ENCODE measurements around the gene CPNE1.
"Not testable (repeated sequence)": the region's sequence is repeated elsewhere in the genome, so short reads cannot be mapped to it uniquely, and the experiment has no call there.

The CPNE1 gene

GRCh38 chr20:35697696-35698297 lies 33.1 kb upstream of the CPNE1 start:
- DNase-seq, result no peak

DNA sequence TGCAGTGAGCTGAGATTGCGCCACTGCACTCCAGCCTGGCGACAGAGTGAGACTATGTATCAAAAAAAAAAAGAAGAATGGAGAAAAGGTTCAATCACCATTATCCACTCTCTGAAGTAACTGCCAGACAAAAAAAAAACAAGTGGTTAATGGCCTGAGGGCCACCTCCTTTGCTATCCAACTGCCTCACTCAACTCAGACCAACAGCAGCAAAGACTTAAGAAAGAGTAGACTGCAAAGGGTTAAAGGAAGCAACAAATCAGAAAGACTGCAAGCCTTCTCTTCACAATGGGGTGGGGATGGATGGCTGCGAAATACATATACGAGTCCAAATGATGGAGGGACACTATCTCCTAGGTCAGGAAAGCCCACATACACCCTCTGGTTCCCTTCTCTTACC lies 31.3 kb upstream of the CPNE1 start:
- DNase-seq, result no peak

DNA sequence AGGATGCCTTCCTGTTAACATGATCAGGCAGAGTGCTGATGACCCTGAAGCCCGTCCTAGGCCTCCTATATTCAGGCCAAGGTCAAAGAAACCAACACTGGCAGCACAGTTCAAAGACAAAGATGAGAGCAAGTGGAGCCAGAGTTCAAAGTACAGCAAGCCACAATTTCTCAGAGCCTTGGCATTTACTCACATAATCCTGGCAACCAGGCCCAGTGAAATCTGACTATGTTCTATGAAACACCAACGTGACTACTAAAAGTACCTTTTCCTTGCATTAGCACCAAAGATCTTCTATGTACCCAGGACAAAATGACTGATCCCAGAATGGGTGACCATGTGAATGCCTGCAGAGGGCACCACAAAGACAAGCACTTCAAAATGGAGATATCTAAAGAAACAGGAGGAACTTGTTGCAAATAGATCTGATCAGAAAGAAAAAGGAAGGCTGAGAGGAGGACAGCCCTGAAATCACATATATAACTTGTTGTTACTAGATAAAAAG lies 30.6 kb upstream of the CPNE1 start:
- DNase-seq, result no peak

DNA sequence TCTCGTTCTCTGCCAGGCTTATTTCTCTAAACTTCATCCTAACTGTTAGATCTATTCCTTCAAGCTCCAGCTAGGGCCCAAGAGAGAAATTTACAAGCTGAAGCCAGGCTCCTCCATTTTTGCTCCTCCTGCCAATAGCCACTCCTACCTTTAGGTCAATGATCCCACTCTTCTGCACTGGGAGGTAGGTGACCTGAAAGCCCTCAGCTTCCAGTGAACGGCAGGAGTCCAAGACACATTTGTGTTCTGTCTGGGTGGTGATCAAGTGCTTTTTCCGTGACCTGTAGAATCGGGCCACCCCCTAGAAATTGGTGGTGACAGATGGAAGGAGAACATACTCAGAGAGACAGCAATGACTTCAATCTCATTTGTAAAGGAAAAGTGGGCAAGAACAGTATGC lies 25.6 kb upstream of the CPNE1 start:
- DNase-seq, result no peak

- DNase-seq, result not testable (repeated sequence)
Observed at GRCh38 chr20:35686872-35687271, 22.2 kb upstream of the CPNE1 start.

GRCh38 chr20:35685368-35685767 lies 20.7 kb upstream of the CPNE1 start:
- DNase-seq, result not testable (repeated sequence)

GRCh38 chr20:35681960-35682359 lies 17.3 kb upstream of the CPNE1 start:
- no peak for DNase-seq

DNA sequence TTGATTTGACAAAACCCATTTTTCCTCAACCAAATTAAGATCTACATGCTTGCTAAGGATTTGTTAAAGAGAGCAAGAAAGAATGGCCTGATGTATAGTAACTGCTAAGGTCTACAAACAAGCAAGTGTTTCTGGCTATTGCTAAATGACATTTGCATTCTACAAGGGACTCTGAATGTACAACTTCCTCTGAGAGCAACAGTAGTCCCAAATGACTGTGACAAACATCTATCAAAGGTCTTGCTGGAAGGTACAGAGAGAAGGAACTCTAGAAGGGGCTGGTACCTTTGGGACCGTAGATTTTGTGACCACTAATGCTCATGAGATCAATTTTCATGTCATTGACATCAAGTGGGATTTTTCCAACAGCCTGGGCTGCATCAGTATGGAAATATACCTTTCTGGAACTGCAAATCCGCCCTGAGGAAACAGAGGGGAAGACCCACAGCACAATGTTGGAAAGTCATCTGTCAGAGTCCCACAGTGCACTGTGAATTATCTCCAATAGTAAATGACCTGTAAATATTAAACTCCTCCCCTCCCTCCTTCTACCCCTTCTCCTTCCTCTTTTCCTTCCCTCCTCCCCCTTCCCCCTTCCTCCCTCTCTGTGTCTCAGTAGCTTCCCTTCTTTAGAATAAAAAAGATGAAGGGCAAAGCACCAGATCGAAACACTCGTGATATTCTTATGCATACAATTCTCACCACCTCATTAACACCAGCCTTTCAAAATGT lies 15.9 kb upstream of the CPNE1 start:
- no peak for DNase-seq

- DNase-seq, result no peak
Observed at GRCh38 chr20:35674921-35675320, 10.2 kb upstream of the CPNE1 start.

- DNase-seq, result no peak
Observed at GRCh38 chr20:35673884-35674283, 9.2 kb upstream of the CPNE1 start.

GRCh38 chr20:35669681-35670080 lies 5.0 kb upstream of the CPNE1 start:
- no peak for DNase-seq

DNA sequence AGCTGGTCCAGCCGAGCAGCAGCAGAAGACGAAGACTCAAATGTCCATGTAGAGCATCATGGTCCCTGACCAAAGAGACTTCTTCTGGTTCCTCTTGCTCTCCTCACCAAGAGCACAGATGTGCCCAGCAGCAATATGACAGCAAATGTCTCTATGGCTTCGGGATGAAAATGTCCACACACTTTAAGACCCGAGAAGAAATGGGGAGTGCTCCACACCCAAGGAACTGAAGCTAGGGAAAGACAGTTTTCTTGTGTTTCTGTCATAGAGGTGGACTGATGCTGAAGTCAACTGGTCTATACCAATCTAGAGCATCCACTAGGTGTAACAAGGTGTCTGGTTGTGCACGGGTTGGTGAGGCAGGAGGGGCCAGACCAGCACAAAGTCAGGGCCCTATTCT lies 4.5 kb upstream of the CPNE1 start:
- DNase-seq, result no peak

- DNase-seq, result no peak
Observed at GRCh38 chr20:35665949-35666288, 1.2 kb upstream of the CPNE1 start.

DNA sequence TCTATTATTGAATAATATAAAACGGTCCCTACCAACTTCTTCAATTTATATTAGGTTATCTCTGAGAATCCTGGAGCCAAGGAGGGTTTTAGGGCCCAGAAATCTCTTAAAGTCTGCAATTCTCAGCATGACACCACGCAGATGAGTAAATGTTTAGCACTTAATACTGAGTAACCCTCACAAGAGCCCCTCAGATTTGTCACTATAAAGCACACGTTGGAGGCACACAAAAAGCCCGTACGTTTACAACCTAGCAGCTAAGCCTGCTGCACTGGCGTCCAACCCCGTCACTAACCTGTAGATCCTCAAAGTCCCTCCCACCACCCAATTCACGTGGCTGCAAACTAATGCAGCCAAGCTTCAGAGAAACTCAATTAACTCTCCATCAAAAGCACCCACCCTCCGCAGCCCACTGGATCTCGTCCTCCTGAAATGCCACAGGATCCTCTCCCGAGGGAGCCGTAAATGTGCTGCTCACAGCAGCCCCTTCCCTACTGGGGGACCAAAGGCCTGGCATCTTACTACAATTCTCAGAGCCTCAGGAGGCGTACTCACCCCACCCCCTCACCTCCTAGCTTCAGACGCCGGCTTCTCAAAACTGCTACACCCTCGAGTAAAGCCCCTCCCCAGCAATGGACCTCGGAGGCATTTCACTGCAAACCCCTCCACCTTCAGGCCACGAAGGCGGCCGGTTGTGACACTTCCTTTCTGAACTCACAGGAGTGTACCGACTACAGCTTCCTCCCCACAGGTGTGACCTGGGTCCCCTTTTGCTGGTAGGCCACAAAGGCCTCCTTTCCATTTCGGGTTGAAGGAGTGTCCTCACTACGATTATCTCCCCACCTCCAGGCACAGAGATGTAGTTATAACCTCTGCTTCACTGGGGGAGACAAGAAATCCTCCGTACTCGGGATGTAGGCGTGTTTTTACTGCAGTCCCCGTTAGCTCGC lies 909 bp downstream of the CPNE1 start:
- peak; percentile 33 to 80 (median 60) for DNase-seq

DNA sequence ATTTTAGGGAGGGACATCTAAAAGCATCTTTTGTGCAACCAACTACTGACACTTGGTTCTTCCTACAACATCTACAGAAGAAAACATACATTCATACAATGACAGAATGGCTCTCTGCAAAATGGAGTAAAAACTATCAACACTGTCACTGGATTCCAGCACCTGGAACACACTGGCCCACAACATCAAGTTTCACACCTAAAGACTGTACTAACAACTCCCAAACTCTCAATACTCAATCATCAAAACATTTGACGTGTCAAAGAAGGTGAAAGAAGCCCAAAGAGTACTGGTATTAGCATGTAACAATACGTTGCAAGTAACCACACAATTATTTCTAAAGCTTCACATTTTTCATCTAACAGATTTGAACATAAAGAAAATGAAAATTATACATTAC lies 2.1 kb downstream of the CPNE1 start:
- DNase-seq, result peak in 1 of 5 experiments; percentile 53

- no peak for DNase-seq
Observed at GRCh38 chr20:35661908-35662307, 2.8 kb downstream of the CPNE1 start.

DNA sequence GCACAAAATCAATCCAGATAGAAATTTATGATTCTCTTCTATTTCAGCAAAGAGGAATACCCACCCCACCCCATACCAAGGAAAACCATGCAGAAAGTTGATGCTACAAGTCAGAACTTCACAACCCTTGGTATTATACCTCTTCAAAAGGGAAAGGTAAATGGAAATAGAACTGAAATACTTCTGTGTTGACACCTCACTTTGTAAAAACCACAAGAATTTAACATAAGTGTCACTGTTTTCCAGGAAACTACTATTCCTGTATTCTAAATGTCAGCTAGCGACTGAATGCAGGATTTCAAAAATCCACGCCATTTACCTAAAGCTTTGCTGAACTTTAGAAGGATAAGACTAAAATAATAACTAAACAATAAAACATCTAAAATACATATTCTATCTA lies 3.6 kb downstream of the CPNE1 start:
- peak in 1 of 5 experiments; percentile 22 for DNase-seq

- DNase-seq, result peak in 1 of 5 experiments; percentile 16
Observed at GRCh38 chr20:35660122-35660937, 4.4 kb downstream of the CPNE1 start.

- peak in 1 of 5 experiments; percentile 32 for DNase-seq
Observed at GRCh38 chr20:35657271-35657670, 7.4 kb downstream of the CPNE1 start.

GRCh38 chr20:35654415-35654814 lies 10.3 kb downstream of the CPNE1 start:
- DNase-seq, result no peak

GRCh38 chr20:35653893-35654292 lies 10.8 kb downstream of the CPNE1 start:
- no peak for DNase-seq

DNA sequence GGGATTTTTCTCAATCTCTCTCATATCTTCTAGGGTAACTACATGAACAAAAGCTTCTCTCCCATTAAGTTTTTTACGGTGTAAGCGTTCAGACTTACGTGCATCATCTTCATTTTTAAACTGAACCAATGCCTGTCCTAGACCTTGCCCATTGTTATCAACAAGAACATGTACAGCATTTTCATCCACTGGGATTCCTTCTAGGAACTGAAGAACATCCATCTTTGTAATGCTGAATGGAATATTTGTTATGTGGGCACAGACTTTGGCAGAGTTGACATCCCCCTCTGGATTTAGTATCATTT lies 11.3 kb downstream of the CPNE1 start:
- no peak for DNase-seq
